SU-DHL-6 (cell line): Measurements from ENCODE around the gene MYL9.
"Not testable (repeated sequence)": the region's sequence is repeated elsewhere in the genome, so short reads cannot be mapped to it uniquely, and the experiment has no call there.

Source experiments
- H2AFZ ChIP-seq: fragments of 200-600 bp; sonication (generic); 2 replicates; pipeline ENCODE4 v1.6.1; 2014; ENCODE audit warnings: low read depth, mild to moderate bottlenecking, moderate library complexity, mixed read lengths, antibody characterized with exemption, low read length; ENCODE audit not compliant: severe bottlenecking
- H3F3A ChIP-seq: fragments of 200-600 bp; shearing (Covaris generic); 2 replicates; pipeline ENCODE4 v1.6.0; 2016; ENCODE audit warnings: antibody characterized with exemption, mild to moderate bottlenecking; ENCODE audit not compliant: insufficient read depth
- H3K27ac ChIP-seq: fragments of 200-600 bp; sonication (generic); 2 replicates; pipeline ENCODE4 v1.5.1; 2016; ENCODE audit warnings: low read depth, mild to moderate bottlenecking, low read length, moderate library complexity, mixed read lengths
- H3K27me3 ChIP-seq: fragments of 200-600 bp; sonication (generic), shearing (Covaris generic); 2 replicates; pipeline ENCODE4 v1.6.0; 2014; ENCODE audit warnings: mild to moderate bottlenecking, low read length
- H3K36me3 ChIP-seq: fragments of 200-600 bp; sonication (generic); 2 replicates; pipeline ENCODE4 v1.6.1; 2014; ENCODE audit warnings: mild to moderate bottlenecking, low read length, mixed read lengths
- H3K4me2 ChIP-seq: fragments of 300-600, 200-600 bp; shearing (Covaris generic), sonication (generic); 2 replicates; pipeline ENCODE4 v1.6.0; 2014; ENCODE audit warnings: low read length, low read depth, mild to moderate bottlenecking; ENCODE audit not compliant: poor library complexity, severe bottlenecking
- H3K4me3 ChIP-seq: fragments of 200-600 bp; sonication (generic); 2 replicates; pipeline ENCODE4 v1.5.1; 2014; ENCODE audit warnings: antibody characterized with exemption, low read length, mild to moderate bottlenecking, mixed read lengths; ENCODE audit not compliant: insufficient read depth, poor library complexity, severe bottlenecking
- H3K79me2 ChIP-seq: fragments of 200-600 bp; sonication (generic); 2 replicates; pipeline ENCODE4 v1.6.1; 2014; ENCODE audit warnings: mild to moderate bottlenecking, low read length, moderate library complexity; ENCODE audit not compliant: insufficient read depth
- H3K9ac ChIP-seq: fragments of 200-600 bp; sonication (generic); 2 replicates; pipeline ENCODE4 v1.7.0; 2014; ENCODE audit warnings: mild to moderate bottlenecking, low read length
- H3K9me2 ChIP-seq: fragments of 200-600 bp; sonication (generic); replicated peaks from 2 replicates; pipeline ENCODE4 v1.6.1; 2014; ENCODE audit warnings: low read length; ENCODE audit not compliant: insufficient read depth
- H3K9me3 ChIP-seq: fragments of 200-600 bp; sonication (generic); 2 replicates; pipeline ENCODE4 v1.6.1; 2014; ENCODE audit warnings: low read length, mixed read lengths; ENCODE audit not compliant: insufficient read depth
- H4K20me1 ChIP-seq: fragments of 200-600 bp; sonication (generic); 2 replicates; pipeline ENCODE4 v1.6.1; 2014; ENCODE audit warnings: low read depth, mild to moderate bottlenecking, antibody characterized with exemption, low read length, moderate library complexity, mixed read lengths
- EZH2phosphoT487 ChIP-seq: fragments of 200-600 bp; sonication (generic), shearing (Covaris generic); conservative IDR thresholded peaks from 2 replicates; pipeline ENCODE4 v1.6.1; 2018; ENCODE audit warnings: mild to moderate bottlenecking, antibody characterized with exemption, low read length, moderate library complexity, mixed read lengths
- TF ChIP-seq, protein P1 (sequence below): fragments of 200-600 bp; sonication (generic); IDR thresholded peaks from one replicate; pipeline ENCODE4 v1.5.1; 2017; ENCODE audit warnings: antibody characterized with exemption, mild to moderate bottlenecking, low read length, moderate library complexity; ENCODE audit not compliant: insufficient read depth, poor library complexity, severe bottlenecking

Gene MYL9

DNA sequence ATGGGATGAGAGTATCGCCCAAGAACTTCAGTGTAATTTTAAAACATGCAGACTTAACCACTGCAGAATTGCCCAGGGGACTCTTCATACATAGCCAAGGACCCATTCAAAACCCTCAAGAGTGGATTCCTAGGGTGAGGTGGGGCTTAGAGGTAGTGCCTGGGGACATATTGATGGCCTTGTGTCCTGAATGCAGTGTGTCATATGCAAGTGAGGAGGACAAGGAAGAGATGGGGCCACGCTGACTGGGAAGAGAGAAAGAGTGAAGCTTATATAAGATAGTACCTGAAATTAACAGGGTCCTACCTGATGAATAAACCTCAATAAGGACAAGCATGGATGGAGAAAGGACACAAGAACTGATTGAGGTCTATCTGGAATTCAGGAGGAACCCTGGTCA, 13.9 kb downstream of the MYL9 start:
- no peaks in the 10 kb centered on the region for H3K9me3 ChIP-seq
- H3K4me3 ChIP-seq: no peak overlapping the region
- 0 out of 2 replicates have a peak, but pooled peaks cover 2% of the 10 kb centered on the region for H3F3A ChIP-seq
- no peaks in the 10 kb centered on the region for H3K27me3 ChIP-seq
- no peaks in the 10 kb centered on the region for H3K79me2 ChIP-seq
- H3K9ac ChIP-seq: no peak overlapping the region
- no peak for TF ChIP-seq EZH2phosphoT487
- TF ChIP-seq, protein P1, sequence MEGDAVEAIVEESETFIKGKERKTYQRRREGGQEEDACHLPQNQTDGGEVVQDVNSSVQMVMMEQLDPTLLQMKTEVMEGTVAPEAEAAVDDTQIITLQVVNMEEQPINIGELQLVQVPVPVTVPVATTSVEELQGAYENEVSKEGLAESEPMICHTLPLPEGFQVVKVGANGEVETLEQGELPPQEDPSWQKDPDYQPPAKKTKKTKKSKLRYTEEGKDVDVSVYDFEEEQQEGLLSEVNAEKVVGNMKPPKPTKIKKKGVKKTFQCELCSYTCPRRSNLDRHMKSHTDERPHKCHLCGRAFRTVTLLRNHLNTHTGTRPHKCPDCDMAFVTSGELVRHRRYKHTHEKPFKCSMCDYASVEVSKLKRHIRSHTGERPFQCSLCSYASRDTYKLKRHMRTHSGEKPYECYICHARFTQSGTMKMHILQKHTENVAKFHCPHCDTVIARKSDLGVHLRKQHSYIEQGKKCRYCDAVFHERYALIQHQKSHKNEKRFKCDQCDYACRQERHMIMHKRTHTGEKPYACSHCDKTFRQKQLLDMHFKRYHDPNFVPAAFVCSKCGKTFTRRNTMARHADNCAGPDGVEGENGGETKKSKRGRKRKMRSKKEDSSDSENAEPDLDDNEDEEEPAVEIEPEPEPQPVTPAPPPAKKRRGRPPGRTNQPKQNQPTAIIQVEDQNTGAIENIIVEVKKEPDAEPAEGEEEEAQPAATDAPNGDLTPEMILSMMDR: no peak
- H3K36me3 ChIP-seq: no peaks in the 10 kb centered on the region
- no peak overlapping the region for H3K4me2 ChIP-seq
- H3K9me2 ChIP-seq: no peaks in the 10 kb centered on the region
- no peaks in the 10 kb centered on the region for H4K20me1 ChIP-seq
- no peak overlapping the region for H3K27ac ChIP-seq
- no peak overlapping the region for H2AFZ ChIP-seq

DNA sequence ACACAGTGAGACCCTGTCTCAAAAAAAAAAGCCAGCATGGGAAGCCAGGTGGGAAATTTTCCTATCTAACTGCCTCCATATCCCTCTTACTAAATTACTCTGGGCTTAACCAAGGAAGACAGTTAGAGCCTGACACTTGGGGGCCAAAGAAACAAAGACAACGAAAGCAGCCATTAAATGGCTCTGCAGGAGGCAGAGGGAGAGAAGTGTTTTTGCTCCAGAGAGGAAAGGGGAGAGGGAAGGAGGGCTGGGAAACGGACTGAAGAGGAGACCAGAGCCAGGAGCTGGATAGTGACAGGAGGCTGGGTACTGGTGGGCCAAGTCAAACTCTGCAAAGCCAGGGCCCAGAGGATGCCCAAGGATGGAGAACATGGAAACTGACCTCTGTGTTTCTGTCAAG, 21.4 kb downstream of the MYL9 start:
- no peak overlapping the region for H2AFZ ChIP-seq
- no peaks in the 10 kb centered on the region for H4K20me1 ChIP-seq
- no peak overlapping the region for H3K9ac ChIP-seq
- H3K36me3 ChIP-seq: no peaks in the 10 kb centered on the region
- no peak for TF ChIP-seq EZH2phosphoT487
- TF ChIP-seq, protein P1: no peak
- no peaks in the 10 kb centered on the region for H3K9me3 ChIP-seq
- no peaks in the 10 kb centered on the region for H3K27me3 ChIP-seq
- H3K79me2 ChIP-seq: no peaks in the 10 kb centered on the region
- H3K27ac ChIP-seq: no peak overlapping the region
- H3K9me2 ChIP-seq: no peaks in the 10 kb centered on the region
- H3K4me3 ChIP-seq: no peak overlapping the region
- H3F3A ChIP-seq: no peaks in the 10 kb centered on the region
- no peak overlapping the region for H3K4me2 ChIP-seq

DNA sequence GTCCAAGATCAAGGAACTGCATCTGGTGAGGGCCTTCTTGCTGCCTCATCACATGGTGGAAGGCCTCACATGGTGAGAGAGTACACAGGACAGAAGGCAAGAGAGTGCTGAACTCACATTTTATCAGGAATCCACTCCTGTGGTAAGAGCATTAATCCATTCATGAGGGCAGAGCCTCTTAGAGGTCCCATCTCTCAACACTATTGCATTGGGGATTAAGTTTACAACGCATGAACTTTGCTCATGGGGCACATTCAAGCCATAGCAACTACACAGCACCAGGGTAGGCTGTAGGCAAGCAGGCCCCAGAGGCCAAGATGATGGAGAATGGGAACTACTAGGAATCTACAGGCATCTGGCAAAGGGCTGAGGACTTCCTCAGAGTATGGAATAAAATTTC, 22.1 kb downstream of the MYL9 start:
- TF ChIP-seq, protein P1: no peak
- TF ChIP-seq EZH2phosphoT487: no peak
- Histone ChIP-seq H4K20me1 (no peaks in the 10 kb centered on the region), H3K9me3 (no peaks in the 10 kb centered on the region), H3K27ac (no peak overlapping the region), H3K4me2 (no peak overlapping the region), H3K36me3 (no peaks in the 10 kb centered on the region), H3F3A (no peaks in the 10 kb centered on the region), H3K27me3 (no peaks in the 10 kb centered on the region), H3K4me3 (no peak overlapping the region), H3K79me2 (no peaks in the 10 kb centered on the region), H3K9ac (no peak overlapping the region), H3K9me2 (no peaks in the 10 kb centered on the region), H2AFZ (no peak overlapping the region)

DNA sequence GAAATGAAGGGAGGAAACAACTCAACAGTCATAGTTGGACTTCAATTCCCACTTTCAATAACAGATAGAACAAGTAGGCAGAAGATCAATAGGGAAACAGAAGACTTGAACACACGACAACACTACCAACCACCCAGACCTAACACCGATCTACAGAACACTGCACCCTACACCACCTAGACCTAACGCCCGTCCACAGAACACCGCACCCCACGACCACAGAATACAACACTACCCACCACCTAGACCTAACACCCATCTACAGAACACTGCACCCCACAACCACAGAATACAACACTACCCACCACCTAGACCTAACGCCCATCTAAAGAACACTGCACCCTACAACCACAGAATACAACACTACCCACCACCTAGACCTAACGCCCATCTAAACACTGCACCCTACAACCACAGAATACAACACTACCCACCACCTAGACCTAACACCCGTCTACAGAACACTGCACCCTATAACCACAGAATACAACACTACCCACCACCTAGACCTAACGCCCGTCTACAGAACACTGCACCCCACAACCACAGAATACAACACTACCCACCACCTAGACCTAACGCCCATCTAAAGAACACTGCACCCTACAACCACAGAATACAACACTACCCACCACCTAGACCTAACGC, 22.9 kb downstream of the MYL9 start:
- not testable (repeated sequence) for H3K9me2 ChIP-seq, H3K27me3 ChIP-seq, H3K36me3 ChIP-seq, H4K20me1 ChIP-seq, H2AFZ ChIP-seq, H3K4me3 ChIP-seq, H3F3A ChIP-seq, H3K79me2 ChIP-seq, H3K4me2 ChIP-seq, H3K27ac ChIP-seq, H3K9me3 ChIP-seq, H3K9ac ChIP-seq

DNA sequence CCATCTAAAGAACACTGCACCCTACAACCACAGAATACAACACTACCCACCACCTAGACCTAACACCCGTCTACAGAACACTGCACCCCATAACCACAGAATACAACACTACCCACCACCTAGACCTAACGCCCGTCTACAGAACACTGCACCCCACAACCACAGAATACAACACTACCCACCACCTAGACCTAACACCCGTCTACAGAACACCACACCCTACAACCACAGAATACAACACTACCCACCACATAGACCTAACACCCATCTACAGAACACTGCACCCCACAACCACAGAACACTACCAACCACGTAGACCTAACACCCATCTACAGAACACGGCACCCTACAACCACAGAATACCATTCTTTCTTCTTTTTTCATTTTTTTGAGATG, 23.4 kb downstream of the MYL9 start:
- H4K20me1 ChIP-seq, H2AFZ ChIP-seq, H3K27ac ChIP-seq, H3K9ac ChIP-seq, H3K9me3 ChIP-seq, H3K27me3 ChIP-seq, H3K9me2 ChIP-seq, H3K79me2 ChIP-seq, H3K4me3 ChIP-seq, H3F3A ChIP-seq, H3K36me3 ChIP-seq, H3K4me2 ChIP-seq: not testable (repeated sequence)
